Naive B cell (primary cell): ENCODE data around the gene STK10. TPM values are rescaled to one million over a fixed set of nuclear protein-coding genes. Genes with fewer than 3 reads are reported as not detected.
A peak's percentile ranks its signal among the peaks of the same experiment; 100 is the strongest.
"Not testable (repeated sequence)": the region's sequence is repeated elsewhere in the genome, so short reads cannot be mapped to it uniquely, and the experiment has no call there.

Experiments
- ATAC-seq, 2 donors: fragments of 150-1000 bp; cut with Tn5 transposase; 2 replicates each; pipeline ENCODE4 v1.10.0; 2021; ENCODE audit warnings: low read depth in 2 of 2, mild to moderate bottlenecking in 2 of 2, moderate library complexity in 2 of 2
- DNase-seq: peaks from one replicate; pipeline ENCODE4 v3.0.0; 2022
- H3K27ac Mint-ChIP-seq, 6 donors: one replicate each; pipeline ENCODE4 v1.8.0; 2020 to 2022; ENCODE audit warnings: mild to moderate bottlenecking in 6 of 6, mixed read lengths in 6 of 6, moderate library complexity in 5 of 6, inconsistent platforms in 2 of 6
- H3K27me3 Mint-ChIP-seq, 3 donors: one replicate each; pipeline ENCODE4 v1.8.0; 2021 to 2022; ENCODE audit warnings: mixed read lengths in 3 of 3, mild to moderate bottlenecking in 1 of 3
- H3K36me3 Mint-ChIP-seq, 2 donors: one replicate each; pipeline ENCODE4 v1.8.0; 2020 to 2022; ENCODE audit warnings: mixed read lengths in 2 of 2, inconsistent platforms in 1 of 2, mild to moderate bottlenecking in 1 of 2
- H3K4me1 Mint-ChIP-seq, 3 donors: one replicate each; pipeline ENCODE4 v1.8.0; 2020 to 2022; ENCODE audit warnings: mixed read lengths in 3 of 3, inconsistent platforms in 1 of 3, mild to moderate bottlenecking in 1 of 3, moderate library complexity in 1 of 3
- H3K4me3 Mint-ChIP-seq, 8 donors: one replicate each; pipeline ENCODE4 v1.8.0; 2020 to 2022; ENCODE audit warnings: mild to moderate bottlenecking in 8 of 8, mixed read lengths in 8 of 8, moderate library complexity in 8 of 8, inconsistent platforms in 2 of 8
- H3K9me3 Mint-ChIP-seq, 7 donors: one replicate each; pipeline ENCODE4 v1.8.0; 2020 to 2022; ENCODE audit warnings: mixed read lengths in 7 of 7, mild to moderate bottlenecking in 5 of 7, inconsistent platforms in 2 of 7, moderate library complexity in 1 of 7
- polyA plus RNA-seq, 6 donors: library from polyadenylated mRNA; unstranded; fragments of 300-500 nt; fragmentation: Illumina TruSeq; gene quantifications; one replicate each; pipeline ENCODE4 v1.2.3, GENCODE V29; 2021; ENCODE audit warnings: low read depth in 6 of 6

The STK10 gene
- polyA plus RNA-seq, 6 donors from 2014 or later = 12.2 to 73.3 (median 36.3) TPM

GRCh38 chr5:172207511-172207910, 19.5 kb upstream of the STK10 start:
- ATAC-seq = no peak
- DNase-seq = no peak
- Mint-ChIP-seq H3K9me3 (no peaks in the 10 kb centered on the region), H3K27me3 (no peaks in the 10 kb centered on the region), H3K4me1 (peaks cover 0 to 15% (median 8%) of the 10 kb centered on the region in 3 donors), H3K4me3 (no peak overlapping the region), H3K36me3 (peaks cover 7 to 20% of the 10 kb centered on the region in 2 donors), H3K27ac (peak overlapping the region in 1 of 6 donors; percentile 9)

GRCh38 chr5:172205984-172206383, 18.0 kb upstream of the STK10 start:
- peaks cover 0 to 15% (median 8%) of the 10 kb centered on the region in 3 donors for H3K4me1 Mint-ChIP-seq
- peaks cover 0 to 11% of the 10 kb centered on the region in 2 donors for H3K36me3 Mint-ChIP-seq
- DNase-seq, H3K9me3 Mint-ChIP-seq, ATAC-seq, H3K4me3 Mint-ChIP-seq, H3K27ac Mint-ChIP-seq, H3K27me3 Mint-ChIP-seq: not testable (repeated sequence)

GRCh38 chr5:172200476-172200875, 12.5 kb upstream of the STK10 start:
- H3K9me3 Mint-ChIP-seq = peaks cover 0 to 5% (median 0%) of the 10 kb centered on the region in 7 donors
- peak in 1 of 2 donors; percentile 32 for ATAC-seq
- H3K36me3 Mint-ChIP-seq = no peaks in the 10 kb centered on the region
- H3K4me1 Mint-ChIP-seq = peaks cover 0 to 21% (median 10%) of the 10 kb centered on the region in 3 donors
- peak overlapping the region in 3 of 6 donors; percentile 7 to 56 (median 35) for H3K27ac Mint-ChIP-seq
- peak; percentile 11 for DNase-seq
- H3K4me3 Mint-ChIP-seq = peak overlapping the region in 5 of 8 donors; percentile 9 to 71 (median 30)
- H3K27me3 Mint-ChIP-seq = no peaks in the 10 kb centered on the region

- peaks cover 0 to 5% (median 0%) of the 10 kb centered on the region in 7 donors for H3K9me3 Mint-ChIP-seq
- no peak overlapping the region for H3K4me3 Mint-ChIP-seq
- DNase-seq = no peak
- no peaks in the 10 kb centered on the region for H3K27me3 Mint-ChIP-seq
- peak overlapping the region in 2 of 6 donors; percentile 44 to 53 for H3K27ac Mint-ChIP-seq
- H3K36me3 Mint-ChIP-seq = no peaks in the 10 kb centered on the region
- no peak for ATAC-seq
- peaks cover 0 to 21% (median 10%) of the 10 kb centered on the region in 3 donors for H3K4me1 Mint-ChIP-seq
Measured at GRCh38 chr5:172199446-172199845, 11.4 kb upstream of the STK10 start.

GRCh38 chr5:172197775-172198174, 9.8 kb upstream of the STK10 start:
- DNase-seq, ATAC-seq, H3K4me3 Mint-ChIP-seq, H3K36me3 Mint-ChIP-seq, H3K27me3 Mint-ChIP-seq, H3K9me3 Mint-ChIP-seq: not testable (repeated sequence)
- Mint-ChIP-seq H3K4me1 (peaks cover 0 to 16% (median 6%) of the 10 kb centered on the region in 3 donors), H3K27ac (peak overlapping the region in 1 of 6 donors; percentile 44)

GRCh38 chr5:172194985-172195774, 7.2 kb upstream of the STK10 start:
- peaks cover 0 to 5% (median 0%) of the 10 kb centered on the region in 7 donors for H3K9me3 Mint-ChIP-seq
- no peaks in the 10 kb centered on the region for H3K36me3 Mint-ChIP-seq
- peaks cover 0 to 9% (median 6%) of the 10 kb centered on the region in 3 donors for H3K4me1 Mint-ChIP-seq
- no peak overlapping the region for H3K4me3 Mint-ChIP-seq
- ATAC-seq (no peak), DNase-seq (no peak)
- H3K27ac Mint-ChIP-seq = no peak overlapping the region
- H3K27me3 Mint-ChIP-seq = no peaks in the 10 kb centered on the region

- Mint-ChIP-seq H3K4me3 (peak within 1 kb of the TSS in 1 of 8 donors; percentile 13), H3K27ac (no peak within 1 kb of the TSS), H3K4me1 (peaks cover 0 to 6% (median 2%) of the 10 kb centered on the region in 3 donors), H3K27me3 (no peaks in the 10 kb centered on the region), H3K9me3 (peaks cover 0 to 5% (median 0%) of the 10 kb centered on the region in 7 donors), H3K36me3 (no peaks in the 10 kb centered on the region)
- no peak for ATAC-seq
- no peak for DNase-seq
Measured at GRCh38 chr5:172193872-172194271, 5.8 kb upstream of the STK10 start, which contains the start of gene EFCAB9. TSS of gene EFCAB9 (plus strand) at chr5:172194172. CDS start at chr5:172194173, 1 bp downstream.

- Mint-ChIP-seq H3K27ac (peak overlapping the region in 1 of 6 donors; percentile 66), H3K9me3 (no peaks in the 10 kb centered on the region), H3K4me3 (peak overlapping the region in 3 of 8 donors; percentile 30 to 63 (median 33)), H3K36me3 (no peaks in the 10 kb centered on the region), H3K4me1 (peaks cover 26 to 28% (median 27%) of the 10 kb centered on the region in 3 donors), H3K27me3 (no peaks in the 10 kb centered on the region)
- DNase-seq = no peak
- no peak for ATAC-seq
Measured at GRCh38 chr5:172189693-172190296, 1.8 kb upstream of the STK10 start.

GRCh38 chr5:172188893-172189692, 1.1 kb upstream of the STK10 start:
- H3K36me3 Mint-ChIP-seq = no peaks in the 10 kb centered on the region
- H3K27me3 Mint-ChIP-seq = no peaks in the 10 kb centered on the region
- H3K4me3 Mint-ChIP-seq = peak overlapping the region in 7 of 8 donors; percentile 86 to 99 (median 92)
- no peak for DNase-seq
- H3K9me3 Mint-ChIP-seq = no peaks in the 10 kb centered on the region
- H3K27ac Mint-ChIP-seq = peak overlapping the region in 3 of 6 donors; percentile 56 to 96 (median 92)
- H3K4me1 Mint-ChIP-seq = peaks cover 33 to 35% (median 34%) of the 10 kb centered on the region in 3 donors
- no peak for ATAC-seq

- Mint-ChIP-seq H3K36me3 (no peaks in the 10 kb centered on the region), H3K4me3 (peak overlapping the region; percentile 98 to 100 (median 99)), H3K27me3 (no peaks in the 10 kb centered on the region), H3K4me1 (peaks cover 38 to 50% (median 47%) of the 10 kb centered on the region in 3 donors), H3K27ac (peak overlapping the region; percentile 96 to 99 (median 98)), H3K9me3 (no peaks in the 10 kb centered on the region)
- DNase-seq (peak; percentile 62), ATAC-seq (peak; percentile 23 to 26)
Measured at GRCh38 chr5:172187118-172188032, 649 bp downstream of the STK10 start.

GRCh38 chr5:172186114-172186695, 1.8 kb downstream of the STK10 start:
- H3K4me1 Mint-ChIP-seq = peaks cover 39 to 57% (median 48%) of the 10 kb centered on the region in 3 donors
- peak overlapping the region; percentile 98 to 100 (median 99) for H3K4me3 Mint-ChIP-seq
- H3K27me3 Mint-ChIP-seq = no peaks in the 10 kb centered on the region
- H3K27ac Mint-ChIP-seq = peak overlapping the region; percentile 90 to 99 (median 98)
- no peak for DNase-seq
- no peak for ATAC-seq
- H3K9me3 Mint-ChIP-seq = no peaks in the 10 kb centered on the region
- H3K36me3 Mint-ChIP-seq = no peaks in the 10 kb centered on the region

- Mint-ChIP-seq H3K27me3 (no peaks in the 10 kb centered on the region), H3K4me3 (peak overlapping the region; percentile 98 to 100 (median 99)), H3K4me1 (peaks cover 44 to 69% (median 60%) of the 10 kb centered on the region in 3 donors), H3K9me3 (no peaks in the 10 kb centered on the region), H3K27ac (peak overlapping the region; percentile 90 to 99 (median 98)), H3K36me3 (no peaks in the 10 kb centered on the region)
- ATAC-seq = no peak
- DNase-seq = no peak
Measured at GRCh38 chr5:172185096-172185461, 2.9 kb downstream of the STK10 start.
